K562 (cell line): ENCODE data around the gene CLCN2. TPM values are rescaled to one million over a fixed set of nuclear protein-coding genes. Genes with fewer than 3 reads are reported as not detected.
A peak's percentile ranks its signal among the peaks of the same experiment; 100 is the strongest.

Experiments used
- ATAC-seq: fragments of 200-7000 bp; cut with Tn5 transposase; 3 replicates; pipeline ENCODE4 v1.9.1; 2020; ENCODE audit warnings: moderate library complexity
- BruUV-seq: library from RNA; stranded (reverse); fragments of 400-500 nt; replicated peaks from 2 replicates; lab custom pipeline; 2021; lab: Mats Ljungman, UMichigan
- CTCF ChIA-PET: fragments of 300-600 bp; formaldehyde crosslinking; extraction: SDS; loops from one replicate; lab custom pipeline; 2021; ENCODE audit warnings: low intra/inter-chr PET ratio; lab: Yijun Ruan, JAX
- POLR2A ChIA-PET: fragments of 300-600, 350-650 bp; sonication (Branson Sonifier 250); formaldehyde crosslinking; extraction: SDS; loops from one replicate; lab custom pipeline; 2021; ENCODE audit warnings: antibody characterized with exemption, inconsistent platforms; lab: Yijun Ruan, JAX
- DNase-seq, 4 experiments: peaks; one replicate each; pipeline versions ENCODE4 v3.0.0 to v3.0.0-alpha.2; 2011 to 2018; ENCODE audit warnings: low spot score in 3 of 4, mixed read lengths in 3 of 4; ENCODE audit errors: extremely low read depth in 1 of 4
- FAIRE-seq: peaks from 2 replicates; lab custom pipeline; 2011; peaks lifted over from hg19 to GRCh38; lab: Jason Lieb, UNC
- H2AFZ ChIP-seq: 2 replicates; pipeline ENCODE4 v1.6.0; 2011; ENCODE audit warnings: low read depth, low read length, control low read depth, inconsistent platforms
- H3K27ac ChIP-seq: fragments of 200-600 bp; 3 replicates; pipeline ENCODE4 v1.8.0; 2011; ENCODE audit warnings: low read depth, mild to moderate bottlenecking, control low read depth, inconsistent platforms, low read length, moderate library complexity, mixed read lengths; ENCODE audit errors: extremely low read depth
- H3K27me3 ChIP-seq, 2 experiments: fragments of 300-600 bp in 1 of 2; 2 replicates in 1 of 2; 3 replicates in 1 of 2; pipeline versions ENCODE4 v1.6.0 to v1.8.0; 2011; ENCODE audit warnings: inconsistent platforms in 2 of 2, low read length in 2 of 2, mild to moderate bottlenecking in 1 of 2, mixed read lengths in 1 of 2, moderate library complexity in 1 of 2; ENCODE audit not compliant: control insufficient read depth in 2 of 2, insufficient read depth in 2 of 2
- H3K36me3 ChIP-seq: fragments of 300-600 bp; 3 replicates; pipeline ENCODE4 v1.8.0; 2011; ENCODE audit warnings: mild to moderate bottlenecking, low read length, inconsistent platforms; ENCODE audit not compliant: control insufficient read depth, insufficient read depth
- H3K4me1 ChIP-seq, 2 experiments: fragments of 200-600 bp in 1 of 2; replicated peaks in 1 of 2; 2 replicates in 1 of 2; 3 replicates in 1 of 2; pipeline versions ENCODE4 v1.5.1 to v1.8.0; 2011; ENCODE audit warnings: inconsistent platforms in 2 of 2, low read length in 2 of 2, mild to moderate bottlenecking in 1 of 2, mixed read lengths in 1 of 2, moderate library complexity in 1 of 2; ENCODE audit not compliant: control insufficient read depth in 2 of 2, insufficient read depth in 2 of 2
- H3K4me2 ChIP-seq: 2 replicates; pipeline ENCODE4 v1.6.1; 2011; ENCODE audit warnings: low read length, control low read depth, inconsistent platforms, mixed read lengths; ENCODE audit not compliant: insufficient read depth
- H3K4me3 ChIP-seq: fragments of 200-600 bp; sonication (generic), shearing (Covaris generic); 2 replicates; pipeline ENCODE4 v1.5.1; 2016; ENCODE audit warnings: control low read depth, inconsistent platforms
- H3K79me2 ChIP-seq: fragments of 200-600 bp; 3 replicates; pipeline ENCODE4 v1.8.0; 2011; ENCODE audit warnings: low read length, inconsistent platforms; ENCODE audit not compliant: control insufficient read depth, insufficient read depth
- H3K9ac ChIP-seq, 2 experiments: 2 replicates each; pipeline versions ENCODE4 v1.6.0 to v1.6.1; 2011; ENCODE audit warnings: low read depth in 2 of 2, low read length in 2 of 2, control low read depth in 1 of 2, inconsistent platforms in 1 of 2, mild to moderate bottlenecking in 1 of 2, mixed read lengths in 1 of 2; ENCODE audit not compliant: insufficient read depth in 1 of 2
- H3K9me1 ChIP-seq: one replicate; pipeline ENCODE4 v1.6.0; 2011; ENCODE audit warnings: inconsistent platforms, mild to moderate bottlenecking, low read length, moderate library complexity; ENCODE audit not compliant: control insufficient read depth, insufficient read depth
- H3K9me3 ChIP-seq: replicated peaks from 2 replicates; pipeline ENCODE4 v1.5.1; 2011; ENCODE audit warnings: low read depth, low read length, inconsistent platforms; ENCODE audit not compliant: control insufficient read depth, insufficient read depth
- H4K20me1 ChIP-seq: replicated peaks from 2 replicates; pipeline ENCODE4 v1.6.1; 2011; ENCODE audit warnings: low read length, inconsistent platforms, mixed read lengths; ENCODE audit not compliant: control insufficient read depth, insufficient read depth
- BCOR ChIP-seq: fragments of 450-650 bp; IDR thresholded peaks from 2 replicates; pipeline ENCODE4 v1.6.1; 2016
- DACH1 ChIP-seq: fragments of 450-650 bp; IDR thresholded peaks from 2 replicates; pipeline ENCODE4 v1.6.1; 2018; ENCODE audit not compliant: partially characterized antibody
- ESRRA ChIP-seq: fragments of 450-650 bp; IDR thresholded peaks from 2 replicates; pipeline ENCODE4 v1.6.1; 2014; ENCODE audit warnings: low read depth, mild to moderate bottlenecking, moderate library complexity, borderline replicate concordance
- FOSL1 ChIP-seq: fragments of 200-800 bp; sonication (Bioruptor generic); conservative IDR thresholded peaks from 2 replicates; pipeline ENCODE4 v1.6.1; 2016; ENCODE audit warnings: missing genetic modification characterization, missing compliant biosample characterization
- FOXA1 ChIP-seq: fragments of 450-650 bp; IDR thresholded peaks from 2 replicates; pipeline ENCODE4 v1.6.1; 2016; ENCODE audit warnings: mild to moderate bottlenecking, borderline replicate concordance
- HDAC2 ChIP-seq: fragments of 450-650 bp; IDR thresholded peaks from 2 replicates; pipeline ENCODE4 v1.6.1; 2016; ENCODE audit warnings: mild to moderate bottlenecking
- HDAC3 ChIP-seq: fragments of 450-650 bp; IDR thresholded peaks from 2 replicates; pipeline ENCODE4 v1.6.1; 2018; ENCODE audit warnings: borderline replicate concordance, mild to moderate bottlenecking, moderate library complexity; ENCODE audit not compliant: partially characterized antibody
- IFI16 ChIP-seq: fragments of 250-450 bp; sonication (Bioruptor Pico); IDR thresholded peaks from 2 replicates; pipeline ENCODE4 v2.1.2; 2022; ENCODE audit warnings: mild to moderate bottlenecking, inconsistent platforms
- L3MBTL2 ChIP-seq: fragments of 450-650 bp; IDR thresholded peaks from 2 replicates; pipeline ENCODE4 v1.6.1; 2016; ENCODE audit warnings: mild to moderate bottlenecking, moderate library complexity
- MAZ ChIP-seq, 2 experiments: fragments of 450-650 bp in 1 of 2; sonication (generic) in 1 of 2; formaldehyde crosslinking; IDR thresholded peaks in 1 of 2; conservative IDR thresholded peaks in 1 of 2; 2 replicates each; pipeline versions ENCODE4 v1.4.0 to v1.5.0; 2020; ENCODE audit warnings: mild to moderate bottlenecking in 1 of 2, missing genetic modification reagents in 1 of 2
- MLLT1 ChIP-seq, 2 experiments: fragments of 450-650 bp; IDR thresholded peaks; 2 replicates each; pipeline ENCODE4 v1.6.1; 2016
- MYBL2 ChIP-seq, 2 experiments: fragments of 450-650 bp in 1 of 2; sonication (generic) in 1 of 2; formaldehyde crosslinking in 1 of 2; IDR thresholded peaks; 2 replicates each; pipeline versions ENCODE4 v1.6.1 to v1.8.1; 2017 to 2022; ENCODE audit warnings: borderline replicate concordance in 1 of 2, inconsistent platforms in 1 of 2, low read depth in 1 of 2, mild to moderate bottlenecking in 1 of 2, missing genetic modification reagents in 1 of 2, moderate library complexity in 1 of 2
- NCOR1 ChIP-seq: fragments of 450-650 bp; IDR thresholded peaks from 2 replicates; pipeline ENCODE4 v1.6.1; 2016; ENCODE audit warnings: mild to moderate bottlenecking, moderate library complexity
- RBM25 ChIP-seq: fragments of 200-400 bp; formaldehyde crosslinking; IDR thresholded peaks from 2 replicates; pipeline ENCODE4 v1.6.1; 2018; ENCODE audit warnings: low read length, low read depth, moderate library complexity; ENCODE audit not compliant: severe bottlenecking
- SIX5 ChIP-seq, 2 experiments: IDR thresholded peaks; 2 replicates each; pipeline ENCODE4 v1.6.1; 2011; ENCODE audit warnings: low read length in 2 of 2, borderline replicate concordance in 1 of 2, low read depth in 1 of 2, mild to moderate bottlenecking in 1 of 2, moderate library complexity in 1 of 2; ENCODE audit not compliant: insufficient read depth in 1 of 2
- SMARCA4 ChIP-seq: fragments of 450-650 bp; IDR thresholded peaks from 2 replicates; pipeline ENCODE4 v1.6.1; 2016
- SP1 ChIP-seq: sonication (generic); formaldehyde crosslinking; IDR thresholded peaks from 2 replicates; pipeline ENCODE4 v1.8.1; 2022; ENCODE audit warnings: mild to moderate bottlenecking, missing genetic modification reagents
- TAF15 ChIP-seq: fragments of 200-400 bp; formaldehyde crosslinking; IDR thresholded peaks from 2 replicates; pipeline ENCODE4 v1.6.1; 2017; ENCODE audit warnings: mild to moderate bottlenecking, low read depth, low read length, moderate library complexity
- XRCC5 ChIP-seq: fragments of 200-400 bp; formaldehyde crosslinking; IDR thresholded peaks from 2 replicates; pipeline ENCODE4 v1.6.1; 2017; ENCODE audit warnings: low read depth, mild to moderate bottlenecking, low read length
- WGBS: fragments of 100-300 bp; shearing (Covaris generic); methylation state at CpG from one replicate; pipeline ENCODE4 v1.1.6; 2016; ENCODE audit warnings: low coverage, mixed read lengths; ENCODE audit not compliant: insufficient coverage; ENCODE audit errors: missing lambda C conversion rate; 5-methylcytosine and 5-hydroxymethylcytosine counted together
- in situ Hi-C: fragments of 300-500 bp; cut with MboI; formaldehyde crosslinking; loops from 4 replicates; pipeline ENCODE4 v1.15.0; 2018; ENCODE audit warnings: inconsistent platforms, mixed read lengths
- intact Hi-C: fragments of 100-400 bp; cut with micrococcal nuclease; formaldehyde crosslinking; loops from 2 replicates; pipeline ENCODE4 v1.14.2; 2022
- polyA plus RNA-seq, 8 experiments: library from polyadenylated mRNA; depleted of rRNA in 4 of 8; stranded (reverse) in 5 of 8; unstranded in 3 of 8; fragments of >200 nt; fragmentation: Nextera tagmentation in 2 of 8; fragmentation: Illumina TruSeq in 1 of 8; extraction: Ambion mirVana in 2 of 8; extraction: Trizol in 1 of 8; gene quantifications; 2 replicates each; pipeline versions ENCODE4 v1.2.1 to v1.2.3, GENCODE V29; 2011 to 2014; ENCODE audit warnings: inconsistent platforms in 1 of 8, missing spikeins in 1 of 8
- total RNA-seq, 7 experiments: library from RNA; depleted of rRNA in 6 of 7; stranded (reverse); fragments of >200 nt in 6 of 7; fragmentation: Illumina TruSeq in 2 of 7; extraction: Trizol in 2 of 7; gene quantifications; 2 replicates each; pipeline versions ENCODE4 v1.2.1 to v1.2.3, GENCODE V29; 2011 to 2021; ENCODE audit warnings: low replicate concordance in 1 of 7

Gene CLCN2
- total and polyA plus RNA-seq, 9 of the 15 experiments (the other 6 are each of a cell fraction or from before 2014, with no cell fraction given), result 0.10 to 14.0 (median 6.9) TPM

DNA sequence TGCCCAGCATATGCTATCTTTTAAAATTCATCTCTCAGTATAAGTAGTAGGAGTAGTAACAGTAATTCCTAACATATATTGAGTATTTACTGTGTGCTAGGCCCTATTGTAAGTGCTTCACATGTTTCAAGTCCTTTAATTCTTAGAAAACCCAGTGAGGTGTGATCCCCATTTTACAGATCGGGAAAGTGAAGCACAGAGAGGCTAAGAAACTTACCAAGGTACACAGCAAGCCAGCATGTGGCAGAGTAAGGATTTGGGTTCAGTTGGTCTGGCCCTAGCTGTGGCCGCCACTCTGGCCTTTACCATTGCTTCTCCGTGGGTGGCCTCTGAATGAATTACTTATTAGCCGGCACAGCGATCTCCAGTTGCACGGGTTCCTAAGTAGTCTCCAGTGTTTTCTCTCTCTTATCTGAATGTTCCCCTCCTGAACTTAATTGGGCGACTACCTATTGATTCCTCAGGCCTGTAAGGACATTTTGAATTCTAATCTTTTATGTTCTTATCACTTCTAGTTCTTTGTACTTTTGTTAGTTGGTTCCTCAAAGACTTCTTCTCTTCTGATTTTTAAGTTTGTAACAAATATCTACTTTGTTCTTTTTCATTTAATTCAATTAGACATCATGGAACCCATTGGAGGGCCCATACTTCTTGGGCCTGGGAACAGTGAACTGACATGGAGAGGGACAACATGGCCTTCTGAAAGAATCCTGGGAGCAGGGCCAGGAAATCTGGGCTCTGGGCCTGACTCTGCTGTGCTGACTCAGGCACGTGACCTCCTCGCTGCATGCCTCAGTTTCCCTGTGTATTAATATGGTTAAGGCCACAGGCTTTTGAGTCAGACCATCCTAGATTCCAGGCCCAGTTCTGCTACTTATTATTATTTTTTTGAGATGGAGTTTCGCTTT is 11.6 kb downstream of the CLCN2 start (continued):
- TF ChIP-seq HDAC2, result peak; percentile 39; the same call in 1 of the 2 replicates
- TF ChIP-seq L3MBTL2, result no peak
- peak; percentile 91 for TF ChIP-seq RBM25
- peak; percentile 89 for TF ChIP-seq BCOR

GRCh38 chr3:184348057-184348382 is 13.4 kb downstream of the CLCN2 start:
- H3K27me3 ChIP-seq, result no peaks in the 10 kb centered on the region
- BruUV-seq, result no TSS peak
- peaks cover 6% of the 10 kb centered on the region for H3K9me1 ChIP-seq
- ATAC-seq (peak; percentile 26), DNase-seq (peak in 1 of 4 experiments; percentile 48), FAIRE-seq (no peak)
- H3K27ac ChIP-seq, result peak overlapping the region; percentile 88
- peak overlapping the region; percentile 64 for H2AFZ ChIP-seq
- in situ Hi-C loops (no loop called here), intact Hi-C loops (no loop called here)
- WGBS, result 11% methylated on average over 4 of the region's 4 CpGs
- H3K9me3 ChIP-seq, result no peaks in the 10 kb centered on the region
- POLR2A ChIA-PET, result interaction anchor here (0.7 to 2.0 kb wide), 8 partner anchors 10 to 33 kb away, joined by 3 to 9 read pairs (median 6); partner anchors contain the start of gene FAM131A
- CTCF ChIA-PET, result no interaction called here
- H3K4me2 ChIP-seq, result peak overlapping the region; percentile 79; the same call in 1 of the 2 replicates
- H3K4me1 ChIP-seq, result peaks cover 59 to 74% of the 10 kb centered on the region in 2 experiments
- peaks cover 57% of the 10 kb centered on the region; the same call in 2 of the 3 replicates for H3K36me3 ChIP-seq
- H3K79me2 ChIP-seq, result peaks cover 8% of the 10 kb centered on the region; the same call in 2 of the 3 replicates
- H4K20me1 ChIP-seq, result no peaks in the 10 kb centered on the region
- H3K9ac ChIP-seq, result peak overlapping the region; percentile 60 to 86
- H3K4me3 ChIP-seq, result no peak overlapping the region
- no peak for TF ChIP-seq XRCC5
- TF ChIP-seq SIX5 (IDR thresholded peaks at IDR 0.05; ENCODE audit: borderline replicate concordance in 1 of 2, insufficient read depth in 1 of 2, low read depth in 1 of 2, low read length in 2 of 2), result no peak
- 0 out of 2 replicates have a peak, but pooled peaks have one; percentile 7 for TF ChIP-seq SMARCA4
- TF ChIP-seq MYBL2 (IDR thresholded peaks at IDR 0.05; ENCODE audit: low read depth), result no peak
- TF ChIP-seq MYBL2 (CRISPR knock-in tag; IDR thresholded peaks at IDR 0.05; ENCODE audit: borderline replicate concordance), result no peak
- no peak for TF ChIP-seq HDAC3
- TF ChIP-seq IFI16, result no peak
- TF ChIP-seq NCOR1, result no peak; the same call in 1 of the 2 replicates
- no peak for TF ChIP-seq TAF15
- TF ChIP-seq SP1 (CRISPR knock-in tag), result 0 out of 2 replicates have a peak, but pooled peaks have one; percentile 14
- no peak for TF ChIP-seq FOXA1
- no peak for TF ChIP-seq DACH1
- no peak for TF ChIP-seq ESRRA
- 0 out of 2 replicates have a peak, but pooled peaks have one; percentile 46 for TF ChIP-seq FOSL1 (tag)
- no peak; a peak in 1 of 4 replicates for TF ChIP-seq MAZ (CRISPR knock-in tag; conservative IDR thresholded peaks at IDR 0.05 in 1 of 2, IDR thresholded peaks at IDR 0.05 in 1 of 2)
- TF ChIP-seq MLLT1 (IDR thresholded peaks at IDR 0.05), result peak in 1 of 2 experiments; percentile 82; a peak in 2 of 4 replicates
